Hepatocyte (in vitro differentiated cells): ENCODE measurements around the gene LMF1.

Source experiments
- CTCF ChIP-seq: fragments of 200-600 bp; sonication (generic); IDR thresholded peaks from 2 replicates; pipeline ENCODE4 v1.5.1; 2016; ENCODE audit warnings: antibody characterized with exemption, mild to moderate bottlenecking; ENCODE audit not compliant: poor library complexity
- EZH2 ChIP-seq: fragments of 200-600 bp; sonication (generic); IDR thresholded peaks from 2 replicates; pipeline ENCODE4 v1.6.1; 2016; ENCODE audit warnings: antibody characterized with exemption, mild to moderate bottlenecking, borderline replicate concordance
- EZH2phosphoT487 ChIP-seq: fragments of 200-600 bp; sonication (generic); IDR thresholded peaks from one replicate; pipeline ENCODE4 v1.6.1; 2018; ENCODE audit warnings: antibody characterized with exemption, mild to moderate bottlenecking, low read depth, moderate library complexity; ENCODE audit not compliant: unreplicated experiment, severe bottlenecking

GRCh38 chr16:822909-823297 lies 147.9 kb downstream of the LMF1 start:
- TF ChIP-seq EZH2 (no peak), CTCF (no peak), EZH2phosphoT487 (no peak)
